ENCODE measurements around the gene TXNL4B.

TXNL4B gene

DNA sequence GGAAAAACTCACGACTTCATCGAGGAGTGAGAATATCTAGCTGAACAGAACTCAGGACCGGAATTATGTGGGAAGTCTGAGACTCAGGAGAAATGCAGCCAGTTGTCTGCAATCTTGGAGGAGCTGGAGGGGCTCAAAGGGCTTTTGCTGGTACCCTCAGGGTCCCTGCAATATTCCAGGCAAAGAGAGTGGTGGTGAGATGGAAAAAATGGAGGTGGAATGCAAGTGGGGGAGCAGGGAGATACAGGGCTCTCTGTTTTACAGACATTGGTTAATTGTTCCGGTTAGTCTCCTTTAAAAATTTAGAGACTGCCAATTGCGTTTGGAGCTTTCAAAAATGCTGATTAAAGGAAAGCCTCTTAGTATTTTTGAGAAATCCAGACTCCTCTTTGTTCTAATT lies 57.3 kb downstream of the TXNL4B start:
- H3K4me1 Mint-ChIP-seq = no peaks in the 10 kb centered on the region
- no peaks in the 10 kb centered on the region for H3K9me3 Mint-ChIP-seq
- H3K27me3 Mint-ChIP-seq = no peaks in the 10 kb centered on the region
- no peak overlapping the region for H3K4me3 Mint-ChIP-seq
- H3K36me3 Mint-ChIP-seq = peaks cover 18% of the 10 kb centered on the region
- H3K27ac Mint-ChIP-seq = no peak overlapping the region
- no peak for ATAC-seq

All from stimulated activated memory B cell treated with anti-CD40 and anti-IgM and Interleukin-4, amounts not matched to agents 10 μg/mL and 1 μg/mL and 100 μg/mL, for 72 hours (primary cell).